Vagina (tissue), 2 donors: ENCODE measurements around the gene NUP54.

Experiments
- CTCF ChIP-seq, 3 experiments: fragments of 450-650 bp in 2 of 3; fragments of 200-600 bp in 1 of 3; sonication (generic) in 1 of 3; IDR thresholded peaks; one replicate each; pipeline ENCODE4 v1.5.1; 2017 to 2019; ENCODE audit warnings: antibody characterized with exemption in 3 of 3, mild to moderate bottlenecking in 2 of 3, moderate library complexity in 2 of 3
- POLR2AphosphoS5 ChIP-seq, 2 donors: sonication (generic); formaldehyde crosslinking; IDR thresholded peaks; one replicate each; pipeline ENCODE4 v1.9.0; 2017; ENCODE audit warnings: antibody characterized with exemption in 2 of 2, mild to moderate bottlenecking in 2 of 2, low read depth in 1 of 2; ENCODE audit not compliant: insufficient read depth in 1 of 2

GRCh38 chr4:76195326-76195725 is 47.1 kb upstream of the NUP54 start:
- no peak for TF ChIP-seq POLR2AphosphoS5 (IDR thresholded peaks at IDR 0.05; ENCODE audit: insufficient read depth in 1 of 2, low read depth in 1 of 2)
- TF ChIP-seq CTCF (IDR thresholded peaks at IDR 0.05): no peak
